KG1 (cell line): ENCODE measurements around the gene CEPT1.
"Not testable (repeated sequence)": the region's sequence is repeated elsewhere in the genome, so short reads cannot be mapped to it uniquely, and the experiment has no call there.

Experiments
- DNase-seq: peaks from one replicate; lab custom pipeline; 2025; lab: John Stamatoyannopoulos, UW

CEPT1 gene

GRCh38 chr1:111209622-111210021, 69.6 kb downstream of the CEPT1 start:
- DNase-seq: no peak

GRCh38 chr1:111211921-111212320, 71.9 kb downstream of the CEPT1 start:
- DNase-seq: no peak

GRCh38 chr1:111212634-111213335, 72.8 kb downstream of the CEPT1 start:
- no peak for DNase-seq

- no peak for DNase-seq
Measured at GRCh38 chr1:111213412-111213811, 73.4 kb downstream of the CEPT1 start.

- DNase-seq: no peak
Measured at GRCh38 chr1:111214074-111214801, 74.2 kb downstream of the CEPT1 start.

GRCh38 chr1:111214884-111215283, 74.9 kb downstream of the CEPT1 start:
- no peak for DNase-seq

GRCh38 chr1:111215285-111215684, 75.3 kb downstream of the CEPT1 start:
- DNase-seq: not testable (repeated sequence)

GRCh38 chr1:111216751-111217150, 76.7 kb downstream of the CEPT1 start:
- DNase-seq: no peak

- DNase-seq: no peak
Measured at GRCh38 chr1:111217183-111217910, 77.3 kb downstream of the CEPT1 start.

- DNase-seq: no peak
Measured at GRCh38 chr1:111218701-111219556, 78.9 kb downstream of the CEPT1 start.

- DNase-seq: no peak
Measured at GRCh38 chr1:111219557-111220286, 79.7 kb downstream of the CEPT1 start.

- DNase-seq: no peak
Measured at GRCh38 chr1:111220302-111220890, 80.4 kb downstream of the CEPT1 start.

GRCh38 chr1:111221276-111221632, 81.2 kb downstream of the CEPT1 start:
- DNase-seq: no peak

GRCh38 chr1:111221633-111222291, 81.7 kb downstream of the CEPT1 start:
- DNase-seq: peak; percentile 63

GRCh38 chr1:111222308-111223125, 82.5 kb downstream of the CEPT1 start:
- DNase-seq: peak; percentile 46

GRCh38 chr1:111223126-111223685, 83.2 kb downstream of the CEPT1 start:
- no peak for DNase-seq

- no peak for DNase-seq
Measured at GRCh38 chr1:111225091-111225490, 85.1 kb downstream of the CEPT1 start.

GRCh38 chr1:111225717-111226400, 85.8 kb downstream of the CEPT1 start:
- no peak for DNase-seq

GRCh38 chr1:111227434-111227833, 87.4 kb downstream of the CEPT1 start, which contains the start of gene CHI3L2:
Gene CHI3L2 (plus strand): TSS chr1:111227713. CDS start chr1:111227730, 17 bp downstream.
- DNase-seq: no peak
